ENCODE data around the gene CEP104. TPM values are rescaled to one million over a fixed set of nuclear protein-coding genes. Genes with fewer than 3 reads are reported as not detected.

Gene CEP104
- total RNA-seq, 1 donor from 2014 or later, result 35.1 TPM

DNA sequence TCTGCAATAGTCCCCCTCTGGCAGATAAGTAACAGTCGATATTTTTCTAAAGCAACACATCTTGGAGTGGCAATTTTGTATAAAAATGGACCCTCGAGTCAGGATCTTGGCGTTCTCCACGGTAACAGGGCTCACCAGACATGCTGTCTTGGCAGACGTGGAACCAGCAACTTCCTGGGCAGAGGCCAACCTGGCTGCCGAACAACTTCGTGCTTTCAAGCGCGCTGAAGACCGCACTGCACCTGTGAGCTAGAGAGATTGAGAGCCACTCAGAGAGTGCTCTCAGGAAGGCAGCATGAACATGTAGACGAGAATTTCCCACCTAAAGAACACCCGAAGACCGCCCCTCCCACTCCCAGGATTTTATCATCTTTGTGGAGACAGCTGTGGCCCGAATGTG, 35.7 kb upstream of the CEP104 start:
- H3K27me3 Mint-ChIP-seq (ENCODE audit: unreplicated experiment), result no peaks in the 10 kb centered on the region
- no peak overlapping the region for H3K4me3 Mint-ChIP-seq (ENCODE audit: unreplicated experiment)
- TF ChIP-seq, protein P1, sequence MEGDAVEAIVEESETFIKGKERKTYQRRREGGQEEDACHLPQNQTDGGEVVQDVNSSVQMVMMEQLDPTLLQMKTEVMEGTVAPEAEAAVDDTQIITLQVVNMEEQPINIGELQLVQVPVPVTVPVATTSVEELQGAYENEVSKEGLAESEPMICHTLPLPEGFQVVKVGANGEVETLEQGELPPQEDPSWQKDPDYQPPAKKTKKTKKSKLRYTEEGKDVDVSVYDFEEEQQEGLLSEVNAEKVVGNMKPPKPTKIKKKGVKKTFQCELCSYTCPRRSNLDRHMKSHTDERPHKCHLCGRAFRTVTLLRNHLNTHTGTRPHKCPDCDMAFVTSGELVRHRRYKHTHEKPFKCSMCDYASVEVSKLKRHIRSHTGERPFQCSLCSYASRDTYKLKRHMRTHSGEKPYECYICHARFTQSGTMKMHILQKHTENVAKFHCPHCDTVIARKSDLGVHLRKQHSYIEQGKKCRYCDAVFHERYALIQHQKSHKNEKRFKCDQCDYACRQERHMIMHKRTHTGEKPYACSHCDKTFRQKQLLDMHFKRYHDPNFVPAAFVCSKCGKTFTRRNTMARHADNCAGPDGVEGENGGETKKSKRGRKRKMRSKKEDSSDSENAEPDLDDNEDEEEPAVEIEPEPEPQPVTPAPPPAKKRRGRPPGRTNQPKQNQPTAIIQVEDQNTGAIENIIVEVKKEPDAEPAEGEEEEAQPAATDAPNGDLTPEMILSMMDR (IDR thresholded peaks at IDR 0.05), result no peak
- H3K9me3 Mint-ChIP-seq (ENCODE audit: unreplicated experiment), result no peaks in the 10 kb centered on the region
- peaks cover 28% of the 10 kb centered on the region for H3K36me3 Mint-ChIP-seq (ENCODE audit: unreplicated experiment)
- DNase-seq (ENCODE audit: extremely low spot score, unreplicated experiment), result no peak
- peaks cover 9% of the 10 kb centered on the region for H3K4me1 Mint-ChIP-seq (ENCODE audit: unreplicated experiment)
- H3K27ac Mint-ChIP-seq (ENCODE audit: unreplicated experiment), result no peak overlapping the region

DNA sequence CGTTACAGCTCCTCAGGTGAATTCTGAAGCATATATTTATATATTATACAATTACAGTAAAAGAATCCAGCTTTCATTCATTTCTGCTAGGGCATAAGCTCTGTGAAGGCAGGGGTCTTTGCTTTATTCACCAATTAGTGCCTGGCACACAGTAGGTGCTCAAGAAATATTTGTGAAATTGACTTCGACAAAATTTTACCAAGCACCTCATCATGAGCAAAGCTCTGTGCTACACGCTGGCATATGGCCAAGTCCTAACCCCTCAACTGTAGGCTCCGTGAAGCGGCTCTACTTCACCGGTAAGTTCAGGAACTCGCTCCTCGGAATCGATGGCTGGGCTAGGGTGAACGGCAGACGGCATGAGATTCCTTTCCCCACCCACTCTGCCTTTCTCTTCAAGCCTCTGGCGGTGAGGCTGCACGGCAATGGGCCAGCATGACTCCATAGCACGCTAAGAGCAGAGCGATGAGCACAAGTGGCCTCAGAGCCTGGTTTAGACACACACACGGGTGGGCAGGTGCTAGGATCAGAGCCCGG, 34.4 kb upstream of the CEP104 start:
- Mint-ChIP-seq H3K9me3 (ENCODE audit: unreplicated experiment) (no peaks in the 10 kb centered on the region), H3K4me1 (ENCODE audit: unreplicated experiment) (peaks cover 4% of the 10 kb centered on the region), H3K4me3 (ENCODE audit: unreplicated experiment) (no peak overlapping the region), H3K36me3 (ENCODE audit: unreplicated experiment) (peaks cover 27% of the 10 kb centered on the region), H3K27me3 (ENCODE audit: unreplicated experiment) (no peaks in the 10 kb centered on the region), H3K27ac (ENCODE audit: unreplicated experiment) (no peak overlapping the region)
- TF ChIP-seq, protein P1 (IDR thresholded peaks at IDR 0.05), result no peak
- DNase-seq (ENCODE audit: extremely low spot score, unreplicated experiment), result no peak

DNA sequence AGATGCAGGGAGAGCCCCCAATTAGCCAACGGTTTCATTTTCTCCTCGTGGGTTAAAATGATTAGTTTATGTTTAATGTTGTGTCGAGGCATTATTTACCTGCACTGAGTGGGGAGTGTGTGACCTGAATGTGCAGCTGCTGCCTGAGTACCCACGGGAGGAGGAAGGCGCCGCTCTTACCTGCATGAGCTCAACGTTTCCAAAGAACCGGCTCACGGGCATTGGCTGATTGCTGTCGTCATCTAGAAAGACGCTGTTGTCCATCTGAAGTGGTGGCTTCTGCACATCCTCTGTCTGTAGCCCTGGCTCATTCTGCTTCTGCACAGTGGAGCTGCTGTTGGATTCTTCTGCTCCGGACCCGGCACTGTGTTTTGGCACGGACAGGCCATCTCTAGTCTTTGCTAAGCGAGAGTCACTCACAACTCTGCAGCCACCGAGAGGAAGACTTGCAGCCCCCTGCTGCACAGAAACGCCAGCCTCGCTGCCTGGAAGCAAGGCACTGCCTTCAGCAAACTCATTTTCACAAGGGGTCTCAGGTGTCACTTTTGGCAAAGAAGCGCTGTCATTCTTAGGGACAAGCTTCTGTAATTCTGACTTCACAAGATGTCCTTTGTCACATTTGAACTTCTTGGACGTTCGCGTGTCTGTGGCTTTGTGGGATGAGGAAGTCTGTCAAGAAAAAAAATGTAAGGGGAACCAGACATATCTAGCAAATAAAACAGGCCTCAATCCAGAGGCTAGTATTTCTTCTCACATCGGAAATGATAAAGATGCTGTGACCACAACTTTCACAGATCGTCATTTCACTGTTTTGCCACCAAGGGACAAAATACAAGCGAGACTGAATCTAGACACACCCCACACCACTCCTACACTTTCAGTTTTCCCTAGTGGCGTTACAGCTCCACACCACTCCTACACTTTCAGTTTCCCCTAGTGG, 33.6 kb upstream of the CEP104 start:
- Mint-ChIP-seq H3K4me1 (ENCODE audit: unreplicated experiment) (peaks cover 2% of the 10 kb centered on the region), H3K27me3 (ENCODE audit: unreplicated experiment) (no peaks in the 10 kb centered on the region), H3K27ac (ENCODE audit: unreplicated experiment) (no peak overlapping the region), H3K4me3 (ENCODE audit: unreplicated experiment) (no peak overlapping the region), H3K36me3 (ENCODE audit: unreplicated experiment) (peaks cover 30% of the 10 kb centered on the region), H3K9me3 (ENCODE audit: unreplicated experiment) (no peaks in the 10 kb centered on the region)
- TF ChIP-seq, protein P1 (IDR thresholded peaks at IDR 0.05), result no peak
- no peak for DNase-seq (ENCODE audit: extremely low spot score, unreplicated experiment)

DNA sequence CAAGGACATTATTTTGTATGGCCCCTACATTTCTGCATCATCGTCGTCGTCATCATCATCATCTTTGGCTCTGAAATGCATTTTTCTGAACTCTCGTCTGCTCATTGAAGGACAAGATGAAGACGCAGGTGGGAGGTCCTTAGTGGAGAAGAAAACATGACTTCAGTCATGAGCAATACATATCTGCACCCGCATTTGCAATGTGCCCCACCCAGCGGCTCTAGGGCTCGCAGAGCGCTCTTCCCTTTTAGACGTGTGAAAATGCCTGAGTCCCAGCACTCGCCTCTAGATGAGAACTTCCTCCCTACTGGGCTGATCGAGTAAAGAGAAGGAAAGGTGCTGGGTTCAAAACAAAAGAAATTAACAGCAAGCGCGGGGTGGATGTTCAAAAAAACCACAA, 32.9 kb upstream of the CEP104 start:
- Mint-ChIP-seq H3K9me3 (ENCODE audit: unreplicated experiment) (no peaks in the 10 kb centered on the region), H3K4me1 (ENCODE audit: unreplicated experiment) (no peaks in the 10 kb centered on the region), H3K27me3 (ENCODE audit: unreplicated experiment) (no peaks in the 10 kb centered on the region), H3K36me3 (ENCODE audit: unreplicated experiment) (peaks cover 30% of the 10 kb centered on the region), H3K4me3 (ENCODE audit: unreplicated experiment) (no peak overlapping the region), H3K27ac (ENCODE audit: unreplicated experiment) (no peak overlapping the region)
- no peak for DNase-seq (ENCODE audit: extremely low spot score, unreplicated experiment)
- TF ChIP-seq, protein P1 (IDR thresholded peaks at IDR 0.05), result no peak

DNA sequence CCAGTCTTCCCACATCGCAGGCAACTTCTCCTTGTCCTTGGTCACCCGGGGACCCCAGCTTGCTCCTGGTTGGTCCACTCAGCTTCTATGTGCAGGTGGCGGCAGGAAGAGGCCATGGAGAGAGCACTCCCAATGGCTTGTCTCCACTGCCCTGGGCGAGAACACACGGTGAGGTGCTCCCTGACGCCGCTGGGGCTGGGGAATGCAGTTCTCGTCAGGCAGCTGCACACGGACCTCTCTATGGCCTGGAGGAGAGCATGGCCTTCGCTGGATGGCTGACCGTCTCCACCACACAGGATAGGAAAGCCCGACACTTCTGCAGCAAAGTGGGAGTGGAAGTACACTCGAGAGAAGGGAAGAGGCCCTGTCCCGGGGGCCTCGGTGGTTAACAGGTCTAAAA, 31.3 kb upstream of the CEP104 start:
- Mint-ChIP-seq H3K9me3 (ENCODE audit: unreplicated experiment) (no peaks in the 10 kb centered on the region), H3K27ac (ENCODE audit: unreplicated experiment) (no peak overlapping the region), H3K4me1 (ENCODE audit: unreplicated experiment) (no peaks in the 10 kb centered on the region), H3K36me3 (ENCODE audit: unreplicated experiment) (peaks cover 36% of the 10 kb centered on the region), H3K4me3 (ENCODE audit: unreplicated experiment) (no peak overlapping the region), H3K27me3 (ENCODE audit: unreplicated experiment) (no peaks in the 10 kb centered on the region)
- DNase-seq (ENCODE audit: extremely low spot score, unreplicated experiment), result no peak
- TF ChIP-seq, protein P1 (IDR thresholded peaks at IDR 0.05), result no peak

All from osteocyte (in vitro differentiated cells).